Stimulated activated CD4-positive, alpha-beta T cell treated with anti-CD3 and anti-CD28 coated beads, Interleukin-15, amount 100 ng/mL, for 24 hours (primary cell): ENCODE measurements around the gene HELB.

Source experiments
- DNase-seq: peaks from one replicate; pipeline ENCODE4 v3.0.0-alpha.2; 2020

The HELB gene

GRCh38 chr12:66301944-66302826 lies at the start of gene HELB:
HELB (plus strand) TSS chr12:66302493; CDS start chr12:66302604, 111 bp downstream.
- peak; percentile 99 for DNase-seq

GRCh38 chr12:66252771-66253170 lies 49.5 kb upstream of the HELB start:
- DNase-seq: no peak

DNA sequence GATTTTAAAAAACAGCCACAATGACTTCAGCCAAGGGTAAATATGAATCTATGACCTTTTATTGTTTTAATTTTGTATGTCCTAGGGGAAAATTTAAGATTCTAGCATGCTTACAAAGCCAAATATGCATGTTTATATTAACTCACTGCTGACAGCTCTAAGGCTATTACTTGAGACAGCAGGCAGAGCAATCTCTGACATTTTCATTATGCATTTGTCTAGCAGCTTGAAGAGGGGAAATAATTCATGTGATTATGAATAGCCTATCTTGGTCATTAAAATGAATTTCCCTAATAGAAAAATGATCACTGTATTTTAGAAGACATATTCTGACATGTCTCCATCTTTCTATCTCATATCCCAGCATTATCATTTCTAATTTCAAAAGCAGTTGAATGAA lies 46.6 kb upstream of the HELB start:
- DNase-seq: no peak

- no peak for DNase-seq
Observed at GRCh38 chr12:66258011-66258410, 44.3 kb upstream of the HELB start.

DNA sequence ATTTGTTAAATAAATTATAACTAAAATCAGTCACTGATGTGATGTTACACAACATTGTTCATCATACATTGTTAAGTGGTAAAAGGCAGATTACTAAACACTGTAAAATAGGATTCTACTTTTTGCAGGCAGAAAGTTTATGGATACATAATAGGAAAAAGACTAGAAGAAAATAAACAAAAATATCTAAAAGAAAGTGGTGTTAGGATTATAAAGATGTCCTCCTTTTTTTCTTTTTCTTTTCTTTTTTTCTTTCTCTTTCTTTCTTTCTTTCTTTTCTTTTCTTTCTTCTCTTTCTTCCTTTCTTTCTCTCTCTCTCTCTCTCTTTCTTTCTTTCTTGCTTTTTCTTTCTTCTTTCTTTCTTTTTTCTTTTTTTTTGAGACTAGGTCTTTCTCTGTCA lies 39.6 kb upstream of the HELB start:
- DNase-seq: no peak

DNA sequence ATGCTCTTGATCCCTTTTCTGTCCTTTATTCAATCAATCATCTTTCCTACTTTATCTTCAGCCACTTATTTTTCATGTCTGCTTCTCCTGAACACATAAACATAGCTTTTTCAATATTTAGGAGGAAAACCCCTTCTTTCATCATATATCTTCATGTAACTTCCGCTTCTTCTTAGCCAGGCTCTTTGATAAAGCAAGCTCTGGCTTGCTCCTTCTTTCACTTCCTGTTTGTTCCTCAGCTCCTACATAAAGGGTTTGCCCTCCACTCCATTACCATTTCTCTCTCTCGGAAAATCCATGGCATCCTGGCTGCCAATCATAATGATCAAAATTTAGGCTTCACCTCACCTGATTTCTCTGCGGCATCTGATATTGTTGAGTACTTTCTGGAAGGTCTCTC lies 33.7 kb upstream of the HELB start:
- no peak for DNase-seq

DNA sequence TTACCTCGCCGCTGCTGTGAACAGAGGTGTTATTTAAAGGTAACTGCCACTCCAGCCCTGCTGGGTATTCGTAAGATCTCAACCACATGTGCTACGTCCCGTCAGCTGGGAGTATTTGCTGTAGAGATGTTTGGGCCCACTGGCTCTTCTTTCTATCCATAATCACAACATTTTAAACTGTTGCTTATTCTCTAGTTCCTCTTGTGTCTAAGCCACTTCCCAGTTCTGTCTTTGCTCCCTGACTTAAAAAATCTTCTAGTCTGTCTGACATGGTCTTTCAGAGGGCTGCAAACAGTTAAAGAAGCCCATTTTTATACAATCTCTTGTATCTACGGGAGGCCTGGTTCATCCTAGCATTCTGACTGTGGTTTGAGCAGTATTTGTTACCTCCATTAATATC lies 33.2 kb upstream of the HELB start:
- no peak for DNase-seq

GRCh38 chr12:66269757-66270383 lies 32.4 kb upstream of the HELB start:
- DNase-seq: peak; percentile 22

DNA sequence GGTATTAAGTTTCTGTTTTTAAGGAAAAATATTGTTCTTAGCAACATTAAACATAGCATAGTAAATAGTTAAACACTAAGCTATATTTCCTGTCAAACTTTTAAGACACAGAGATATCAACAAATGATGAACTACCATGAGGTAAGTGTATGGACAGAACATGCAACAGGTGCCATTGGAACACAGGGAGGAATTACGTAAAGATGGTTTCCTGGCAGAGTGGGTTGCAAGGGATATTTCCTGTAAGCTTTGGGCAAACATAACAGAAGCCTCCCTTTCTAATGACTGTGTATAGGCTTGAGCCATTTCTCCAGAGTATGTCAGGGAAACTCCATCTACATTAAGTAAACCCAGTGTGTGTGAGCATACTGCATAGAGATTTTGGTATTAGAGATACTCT lies 31.7 kb upstream of the HELB start:
- DNase-seq: no peak

DNA sequence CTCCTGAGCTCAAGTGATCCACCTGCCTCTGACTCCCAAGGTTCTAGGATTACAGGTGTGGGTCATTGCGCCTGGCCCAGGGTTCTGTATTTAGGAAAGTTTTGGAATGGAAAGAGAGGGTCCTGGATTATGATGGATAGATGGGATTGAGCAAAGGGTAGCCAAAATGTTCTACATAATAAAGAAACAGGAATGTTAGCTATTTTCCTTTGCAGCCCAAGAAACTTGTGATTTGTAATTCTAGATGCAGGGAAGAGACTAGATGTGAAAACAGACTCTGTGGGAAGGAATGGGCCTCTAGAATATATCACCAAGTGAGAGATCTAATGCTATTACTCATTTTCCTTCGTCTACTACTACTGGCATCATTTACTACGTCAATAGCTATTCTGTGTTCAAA lies 29.6 kb upstream of the HELB start:
- no peak for DNase-seq

DNA sequence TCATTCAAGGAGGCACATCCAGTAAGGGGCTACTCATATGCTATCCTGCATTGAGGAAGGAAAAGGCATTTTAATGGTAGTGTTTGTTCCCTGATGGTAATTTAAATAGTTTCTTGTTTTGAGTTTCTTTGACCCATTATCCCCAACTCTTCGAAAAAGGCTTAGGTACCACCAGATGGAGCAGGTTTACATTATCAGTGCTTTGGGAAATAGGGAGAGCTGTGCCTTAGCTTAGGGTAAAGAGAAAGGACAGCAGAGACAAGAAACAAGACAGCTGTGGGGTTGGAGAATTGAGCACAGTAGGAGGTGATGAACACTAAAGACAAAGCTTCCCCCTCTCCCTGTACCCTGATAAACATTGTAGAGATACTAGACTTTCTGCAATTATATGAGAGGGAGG lies 29.1 kb upstream of the HELB start:
- DNase-seq: no peak

DNA sequence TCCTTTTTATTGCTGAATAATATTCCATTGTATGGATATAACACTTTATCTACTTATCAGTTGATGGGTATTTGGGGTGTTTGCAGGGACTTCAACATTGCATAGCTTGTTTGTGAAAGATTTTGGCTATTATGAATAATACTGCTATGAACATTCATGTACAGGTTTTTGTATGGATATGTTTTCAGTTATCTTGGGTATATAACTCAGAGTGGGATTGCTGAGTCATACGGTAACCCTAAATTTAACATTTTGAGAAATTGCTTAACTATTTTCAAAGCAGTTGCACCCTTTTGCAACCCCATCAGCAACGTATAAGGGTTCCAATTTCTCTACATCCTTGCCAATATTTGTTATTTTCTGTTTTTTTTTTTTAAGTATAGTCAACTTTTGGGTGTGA lies 27.3 kb upstream of the HELB start:
- no peak for DNase-seq

DNA sequence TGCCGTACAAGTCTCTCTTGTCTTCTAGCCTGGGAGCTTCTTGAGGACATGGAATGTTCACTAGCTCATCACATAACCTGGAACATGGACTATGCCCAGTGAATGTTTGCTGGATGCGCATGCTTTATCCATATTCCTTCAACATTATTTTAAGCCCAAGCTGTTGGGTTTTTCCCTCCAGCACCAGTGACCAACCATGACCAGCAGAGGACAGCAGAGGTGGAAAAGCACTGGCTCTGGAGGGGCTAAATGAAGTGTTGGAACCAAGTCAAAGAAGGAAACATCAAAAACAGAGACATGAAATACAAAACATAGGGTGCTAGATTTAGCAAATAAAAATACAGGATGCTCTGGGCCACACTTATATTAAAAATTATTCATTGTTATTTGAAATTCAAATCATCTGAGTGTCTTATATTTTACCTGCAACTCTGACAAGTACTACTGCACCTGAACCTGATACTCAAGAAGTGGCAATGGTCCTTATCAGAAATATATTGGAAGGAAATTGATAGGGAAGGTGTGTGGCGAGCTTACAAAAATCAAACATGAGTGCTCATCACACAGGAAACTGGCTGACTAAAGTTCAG lies 23.1 kb upstream of the HELB start:
- DNase-seq: peak; percentile 36

- no peak for DNase-seq
Observed at GRCh38 chr12:66280561-66280960, 21.7 kb upstream of the HELB start.

GRCh38 chr12:66282244-66282643 lies 20.0 kb upstream of the HELB start:
- DNase-seq: no peak

- DNase-seq: no peak
Observed at GRCh38 chr12:66287275-66287674, 15.0 kb upstream of the HELB start.

DNA sequence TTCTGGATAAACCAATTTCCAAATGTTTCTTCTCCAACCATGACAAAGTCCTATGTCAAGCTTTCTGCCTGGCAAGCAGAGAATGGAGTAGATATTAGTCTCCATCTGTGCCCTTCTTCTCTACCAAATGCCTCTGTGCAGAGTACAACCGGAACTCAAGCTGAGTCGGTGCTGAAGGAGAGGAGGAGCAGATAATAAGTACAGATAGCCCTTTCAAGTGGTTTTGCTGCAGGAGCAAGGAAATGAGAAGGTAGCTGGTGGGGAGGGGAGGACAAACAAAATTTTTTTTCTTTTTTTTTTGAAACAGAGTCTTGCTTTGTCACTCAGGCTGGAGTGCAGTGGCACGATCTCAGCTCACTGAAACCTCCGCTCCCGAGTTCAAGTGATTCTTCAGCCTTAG lies 14.2 kb upstream of the HELB start:
- peak; percentile 39 for DNase-seq

- no peak for DNase-seq
Observed at GRCh38 chr12:66289485-66289884, 12.8 kb upstream of the HELB start.

DNA sequence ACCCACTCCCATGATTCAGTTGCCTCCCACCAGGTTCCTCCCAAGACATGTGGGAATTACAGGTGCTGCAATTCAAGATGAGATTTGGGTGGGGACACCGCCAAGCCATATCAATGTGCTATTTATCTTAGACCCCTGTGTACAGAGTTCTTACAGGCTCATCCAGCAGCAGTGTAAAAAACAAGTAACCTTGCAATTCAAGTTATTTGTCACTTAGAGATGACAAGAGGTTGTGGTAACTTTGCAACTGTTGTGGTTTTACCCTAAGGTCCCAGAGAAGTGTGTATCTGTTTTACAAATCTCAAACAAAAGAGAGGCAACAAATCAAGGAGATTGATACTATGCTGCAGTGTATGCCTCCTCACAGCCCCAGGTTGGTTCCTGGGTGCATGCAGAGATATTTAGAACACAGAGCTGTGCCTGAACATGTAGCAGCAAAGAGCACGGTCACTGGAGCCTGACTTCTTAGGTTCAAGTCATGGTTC lies 11.5 kb upstream of the HELB start:
- no peak for DNase-seq

DNA sequence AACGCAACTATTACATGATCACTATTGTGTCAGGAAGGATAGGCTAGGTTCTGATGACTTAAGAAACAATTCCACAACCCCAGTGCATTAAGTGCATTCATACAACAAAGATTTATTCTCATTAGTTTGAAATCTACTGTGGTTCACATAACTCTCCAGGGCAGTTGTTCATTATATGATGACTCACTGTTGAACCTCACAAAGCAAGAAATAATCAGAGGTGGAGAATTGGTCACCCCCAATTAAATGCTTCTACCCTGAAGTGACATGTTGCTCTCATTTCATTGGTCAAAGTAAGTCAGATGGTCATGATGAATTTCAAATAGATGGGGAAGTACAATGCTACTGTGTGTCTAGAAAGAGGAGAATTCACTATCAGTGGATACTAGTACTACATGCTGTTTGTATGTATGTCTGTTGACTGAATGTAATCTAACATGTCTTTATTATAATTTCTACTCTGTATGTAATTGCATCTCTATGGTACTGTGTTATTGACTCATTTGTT lies 6.1 kb upstream of the HELB start:
- no peak for DNase-seq

- DNase-seq: no peak
Observed at GRCh38 chr12:66297080-66297479, 5.2 kb upstream of the HELB start.

DNA sequence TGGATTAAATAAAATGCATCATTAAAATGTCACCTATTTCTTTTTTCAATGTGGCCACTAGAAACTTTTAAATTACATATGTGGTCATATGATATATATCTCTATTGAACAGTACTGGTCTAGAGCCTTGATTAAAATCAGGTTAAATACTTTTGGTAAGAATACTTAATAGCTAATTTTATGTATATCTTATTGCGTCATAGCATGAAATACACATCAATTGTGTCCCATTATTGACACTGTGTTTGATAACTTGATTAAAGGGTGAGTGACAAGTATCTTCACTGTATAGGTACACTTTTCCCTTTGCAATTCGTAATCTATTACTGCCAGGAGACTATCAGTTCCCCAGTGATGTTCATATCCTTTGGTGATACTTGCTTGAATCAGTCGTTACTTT lies 4.4 kb upstream of the HELB start:
- no peak for DNase-seq

DNA sequence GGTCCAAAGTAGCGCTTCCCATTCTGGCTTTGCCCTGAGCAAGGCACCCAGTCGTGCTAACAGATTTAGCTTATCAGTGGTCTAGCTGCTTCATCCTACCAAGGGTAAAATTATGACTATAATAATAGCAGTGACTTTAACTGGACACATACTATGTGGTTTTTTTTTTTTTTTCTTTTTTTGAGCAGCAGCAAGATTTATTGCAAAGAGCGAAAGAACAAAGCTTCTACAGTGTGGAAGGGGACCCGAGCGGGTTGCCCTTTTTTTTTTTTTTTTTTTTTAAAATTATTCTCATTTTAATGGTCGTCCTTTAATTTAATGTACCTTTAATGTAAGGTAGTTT lies 505 bp downstream of the HELB start:
- DNase-seq: no peak

DNA sequence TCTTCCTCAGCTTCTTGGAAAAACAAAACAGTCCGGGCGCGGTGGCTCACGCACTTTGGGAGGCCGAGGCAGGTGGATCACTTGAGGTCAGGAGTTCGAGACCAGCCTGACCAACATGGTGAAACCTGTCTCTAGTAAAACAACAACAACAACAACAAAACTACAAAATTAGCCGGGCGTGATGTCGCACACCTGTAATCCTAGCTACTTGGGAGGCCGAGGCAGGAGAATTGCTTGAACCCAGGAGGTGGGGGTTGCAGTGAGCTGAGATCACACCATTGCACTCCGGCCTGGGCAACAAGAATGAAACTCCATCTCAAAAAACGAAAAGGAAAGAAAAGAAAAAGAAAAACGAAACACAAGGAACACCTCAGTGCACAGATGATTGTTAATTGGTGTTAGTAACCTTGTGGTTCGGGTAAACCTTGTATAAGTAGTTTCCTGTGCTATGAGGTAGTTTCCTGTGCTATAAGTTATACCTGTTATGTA lies 1.1 kb downstream of the HELB start:
- peak; percentile 18 for DNase-seq
